GM12878 (cell line): Measurements from ENCODE around the gene ENO2. TPM values are rescaled to one million over a fixed set of nuclear protein-coding genes. Genes with fewer than 3 reads are reported as not detected.

Experiments
- CREB1 ChIP-seq: IDR thresholded peaks from 2 replicates; pipeline ENCODE4 v1.6.1; 2012; ENCODE audit warnings: low read depth, mild to moderate bottlenecking, inconsistent platforms
- CUX1 ChIP-seq: IDR thresholded peaks from 2 replicates; pipeline ENCODE4 v1.6.1; 2012; ENCODE audit warnings: improper control_type of control experiment, low read depth, low read length; ENCODE audit not compliant: insufficient replicate concordance
- HDGF ChIP-seq: fragments of 450-650 bp; IDR thresholded peaks from 2 replicates; pipeline ENCODE4 v1.6.1; 2016; ENCODE audit warnings: antibody characterized with exemption
- IKZF1 ChIP-seq: fragments of 450-650 bp; conservative IDR thresholded peaks from 2 replicates; pipeline ENCODE4 v1.6.1; 2017; ENCODE audit warnings: antibody characterized with exemption, mild to moderate bottlenecking
- KLF5 ChIP-seq: fragments of 450-650 bp; IDR thresholded peaks from 2 replicates; pipeline ENCODE4 v1.6.1; 2014; ENCODE audit warnings: mild to moderate bottlenecking; ENCODE audit not compliant: partially characterized antibody
- NFYB ChIP-seq: IDR thresholded peaks from 2 replicates; pipeline ENCODE4 v1.6.1; 2011; ENCODE audit warnings: low read depth, mild to moderate bottlenecking, low read length, improper control_type of control experiment, moderate library complexity; ENCODE audit not compliant: insufficient read depth
- POLR2A ChIP-seq: IDR thresholded peaks from 2 replicates; pipeline ENCODE4 v1.6.1; 2011; ENCODE audit warnings: low read depth, mild to moderate bottlenecking, low read length
- SIX5 ChIP-seq: IDR thresholded peaks from 2 replicates; pipeline ENCODE4 v1.6.1; 2011; ENCODE audit warnings: mild to moderate bottlenecking, low read depth, low read length, moderate library complexity; ENCODE audit not compliant: severe bottlenecking
- ZBED1 ChIP-seq: IDR thresholded peaks from 2 replicates; pipeline ENCODE4 v1.6.1; 2016; ENCODE audit warnings: borderline replicate concordance
- polyA plus RNA-seq, 11 experiments: library from polyadenylated mRNA; depleted of rRNA in 4 of 11; unstranded in 6 of 11; stranded (reverse) in 5 of 11; fragments of >200 nt; fragmentation: Nextera tagmentation in 4 of 11; fragmentation: Illumina TruSeq in 1 of 11; extraction: Ambion mirVana in 4 of 11; extraction: Trizol in 1 of 11; gene quantifications; 1 replicate in 1 of 11; 2 replicates in 10 of 11; pipeline versions ENCODE4 v1.2.1 to v1.2.3, GENCODE V29; 2011 to 2016; ENCODE audit warnings: inconsistent platforms in 2 of 11, missing spikeins in 2 of 11, low read depth in 1 of 11
- total RNA-seq, 4 experiments: library from RNA; depleted of rRNA in 3 of 4; stranded (reverse); fragments of >200 nt in 3 of 4; fragmentation: Illumina TruSeq in 1 of 4; extraction: Trizol in 1 of 4; gene quantifications; 2 replicates each; pipeline versions ENCODE4 v1.2.1 to v1.2.3, GENCODE V29; 2013 to 2021
- TF ChIP-seq, protein P1 (sequence below): fragments of 450-650 bp; IDR thresholded peaks from 2 replicates; pipeline ENCODE4 v1.6.1; 2016; ENCODE audit warnings: mild to moderate bottlenecking
- TF ChIP-seq, protein P2 (sequence below): fragments of 450-650 bp; formaldehyde crosslinking; IDR thresholded peaks from 2 replicates; pipeline ENCODE4 v1.4.0; 2020; ENCODE audit warnings: mild to moderate bottlenecking, moderate library complexity

The ENO2 gene
- total and polyA plus RNA-seq, 10 of the 15 experiments (the other 5 are each of a cell fraction or from before 2014, with no cell fraction given): 24.8 to 196 (median 43.1) TPM

DNA sequence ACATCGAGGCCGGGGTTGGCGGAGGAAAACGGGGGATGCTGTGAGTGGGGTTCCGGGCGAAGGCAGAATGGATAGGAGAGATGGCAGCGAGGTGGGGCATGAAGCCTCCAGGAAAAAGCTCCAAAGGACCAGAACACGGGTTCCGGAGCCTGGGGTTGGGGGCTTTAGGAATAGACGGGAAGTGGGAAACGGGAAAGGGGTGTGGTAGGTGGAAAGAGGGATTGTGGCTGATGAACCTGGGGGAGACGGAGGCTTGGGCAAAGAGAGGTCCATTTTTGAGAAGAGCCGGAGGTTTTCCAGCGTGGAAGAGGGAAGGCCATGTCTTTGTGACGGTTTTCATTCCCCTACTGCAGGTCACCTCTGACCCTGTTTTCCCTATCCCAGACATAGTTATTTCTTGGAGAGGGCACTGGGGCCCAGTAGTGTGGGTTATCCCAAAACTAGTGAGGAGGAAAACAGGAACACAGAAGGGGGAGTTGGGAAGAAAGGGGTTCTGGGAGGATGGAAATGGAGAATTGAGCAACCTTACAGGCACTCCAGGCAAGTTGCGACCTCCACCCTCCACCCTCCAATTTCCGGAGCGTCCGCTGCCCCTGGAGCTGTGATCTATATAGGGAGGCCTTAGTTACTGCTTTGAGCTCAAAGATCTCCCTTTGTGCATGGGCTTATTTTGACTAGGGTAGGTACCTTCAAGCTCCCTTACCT is 14.5 kb downstream of the ENO2 start (continued):
- TF ChIP-seq, protein P1, sequence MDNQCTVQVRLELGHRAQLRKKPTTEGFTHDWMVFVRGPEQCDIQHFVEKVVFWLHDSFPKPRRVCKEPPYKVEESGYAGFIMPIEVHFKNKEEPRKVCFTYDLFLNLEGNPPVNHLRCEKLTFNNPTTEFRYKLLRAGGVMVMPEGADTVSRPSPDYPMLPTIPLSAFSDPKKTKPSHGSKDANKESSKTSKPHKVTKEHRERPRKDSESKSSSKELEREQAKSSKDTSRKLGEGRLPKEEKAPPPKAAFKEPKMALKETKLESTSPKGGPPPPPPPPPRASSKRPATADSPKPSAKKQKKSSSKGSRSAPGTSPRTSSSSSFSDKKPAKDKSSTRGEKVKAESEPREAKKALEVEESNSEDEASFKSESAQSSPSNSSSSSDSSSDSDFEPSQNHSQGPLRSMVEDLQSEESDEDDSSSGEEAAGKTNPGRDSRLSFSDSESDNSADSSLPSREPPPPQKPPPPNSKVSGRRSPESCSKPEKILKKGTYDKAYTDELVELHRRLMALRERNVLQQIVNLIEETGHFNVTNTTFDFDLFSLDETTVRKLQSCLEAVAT: 0 out of 2 replicates have a peak, but pooled peaks have one; percentile 35
- TF ChIP-seq POLR2A: peak; percentile 3; the same call in 1 of the 2 replicates
- TF ChIP-seq, protein P2, sequence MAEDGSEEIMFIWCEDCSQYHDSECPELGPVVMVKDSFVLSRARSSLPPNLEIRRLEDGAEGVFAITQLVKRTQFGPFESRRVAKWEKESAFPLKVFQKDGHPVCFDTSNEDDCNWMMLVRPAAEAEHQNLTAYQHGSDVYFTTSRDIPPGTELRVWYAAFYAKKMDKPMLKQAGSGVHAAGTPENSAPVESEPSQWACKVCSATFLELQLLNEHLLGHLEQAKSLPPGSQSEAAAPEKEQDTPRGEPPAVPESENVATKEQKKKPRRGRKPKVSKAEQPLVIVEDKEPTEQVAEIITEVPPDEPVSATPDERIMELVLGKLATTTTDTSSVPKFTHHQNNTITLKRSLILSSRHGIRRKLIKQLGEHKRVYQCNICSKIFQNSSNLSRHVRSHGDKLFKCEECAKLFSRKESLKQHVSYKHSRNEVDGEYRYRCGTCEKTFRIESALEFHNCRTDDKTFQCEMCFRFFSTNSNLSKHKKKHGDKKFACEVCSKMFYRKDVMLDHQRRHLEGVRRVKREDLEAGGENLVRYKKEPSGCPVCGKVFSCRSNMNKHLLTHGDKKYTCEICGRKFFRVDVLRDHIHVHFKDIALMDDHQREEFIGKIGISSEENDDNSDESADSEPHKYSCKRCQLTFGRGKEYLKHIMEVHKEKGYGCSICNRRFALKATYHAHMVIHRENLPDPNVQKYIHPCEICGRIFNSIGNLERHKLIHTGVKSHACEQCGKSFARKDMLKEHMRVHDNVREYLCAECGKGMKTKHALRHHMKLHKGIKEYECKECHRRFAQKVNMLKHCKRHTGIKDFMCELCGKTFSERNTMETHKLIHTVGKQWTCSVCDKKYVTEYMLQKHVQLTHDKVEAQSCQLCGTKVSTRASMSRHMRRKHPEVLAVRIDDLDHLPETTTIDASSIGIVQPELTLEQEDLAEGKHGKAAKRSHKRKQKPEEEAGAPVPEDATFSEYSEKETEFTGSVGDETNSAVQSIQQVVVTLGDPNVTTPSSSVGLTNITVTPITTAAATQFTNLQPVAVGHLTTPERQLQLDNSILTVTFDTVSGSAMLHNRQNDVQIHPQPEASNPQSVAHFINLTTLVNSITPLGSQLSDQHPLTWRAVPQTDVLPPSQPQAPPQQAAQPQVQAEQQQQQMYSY (CRISPR knock-in tag): no peak
- TF ChIP-seq IKZF1: peak; percentile 55
- no peak for TF ChIP-seq ZBED1
- no peak for TF ChIP-seq KLF5
- TF ChIP-seq CREB1: no peak
- TF ChIP-seq HDGF: 0 out of 2 replicates have a peak, but pooled peaks have one; percentile 36
- no peak for TF ChIP-seq SIX5
- no peak for TF ChIP-seq NFYB
- TF ChIP-seq CUX1: no peak
